Aorta (tissue), 5 donors: ENCODE measurements around the gene DUSP28. TPM values are rescaled to one million over a fixed set of nuclear protein-coding genes. Genes with fewer than 3 reads are reported as not detected.

Experiments
- ATAC-seq: fragments of 200-7000 bp; cut with Tn5 transposase; one replicate; pipeline ENCODE4 v1.9.1; 2022; ENCODE audit warnings: moderate library complexity; ENCODE audit not compliant: low FRiP score
- DNase-seq, 2 donors: peaks; one replicate each; pipeline ENCODE4 v3.0.0-alpha.2; 2020
- H3K27ac ChIP-seq, 2 donors: one replicate each; pipeline ENCODE4 v1.5.1; 2013; ENCODE audit warnings: low read length in 2 of 2, mild to moderate bottlenecking in 2 of 2, moderate library complexity in 2 of 2, control low read depth in 1 of 2, inconsistent platforms in 1 of 2, low read depth in 1 of 2
- H3K27me3 ChIP-seq, 2 donors: one replicate each; pipeline ENCODE4 v1.6.1; 2013; ENCODE audit warnings: control low read depth in 1 of 2, low read length in 1 of 2, mild to moderate bottlenecking in 1 of 2, moderate library complexity in 1 of 2; ENCODE audit not compliant: insufficient read depth in 2 of 2, control insufficient read depth in 1 of 2
- H3K36me3 ChIP-seq, 2 donors: one replicate each; pipeline ENCODE4 v1.6.1; 2013; ENCODE audit warnings: control low read depth in 1 of 2, low read length in 1 of 2, mild to moderate bottlenecking in 1 of 2; ENCODE audit not compliant: insufficient read depth in 2 of 2, control insufficient read depth in 1 of 2
- H3K4me1 ChIP-seq, 2 donors: one replicate each; pipeline ENCODE4 v1.6.1; 2013; ENCODE audit warnings: low read length in 2 of 2, control low read depth in 1 of 2, mild to moderate bottlenecking in 1 of 2, moderate library complexity in 1 of 2; ENCODE audit not compliant: insufficient read depth in 2 of 2, control insufficient read depth in 1 of 2
- H3K4me3 ChIP-seq, 2 donors: one replicate each; pipeline ENCODE4 v1.5.1; 2013; ENCODE audit warnings: low read length in 2 of 2, control low read depth in 1 of 2, mild to moderate bottlenecking in 1 of 2
- H3K9me3 ChIP-seq: one replicate; pipeline ENCODE4 v1.6.1; 2013; ENCODE audit warnings: mild to moderate bottlenecking, low read length; ENCODE audit not compliant: control insufficient read depth
- WGBS, 2 donors: extraction: QIAGEN DNeasy Blood & Tissue Kit; methylation state at CpG; one replicate each; pipeline ENCODE4 v1.1.7; 2013; 5-methylcytosine and 5-hydroxymethylcytosine counted together
- intact Hi-C, 2 donors: fragments of 100-400 bp; cut with DNase I; formaldehyde crosslinking; loops; one replicate each; pipeline versions ENCODE4 v1.14.2 to v1.15.0; 2022
- polyA plus RNA-seq, 2 donors: library from polyadenylated mRNA; stranded (reverse); fragments of 200-250 nt; gene quantifications; one replicate each; pipeline ENCODE4 v1.2.3, GENCODE V29; 2013
- total RNA-seq, 2 donors: library from RNA; stranded (reverse); fragmentation: NEBNext Ultra II Directional; extraction: Animal tissue kit (Norgen Biotek cat#: 25700); gene quantifications; one replicate each; pipeline ENCODE4 v1.2.1, GENCODE V29; 2021
- donor health status: healthy with polysubstance abuse.
- donor health status: Bipolar disorder and iron deficiency.
- donor health status: DM: no; HTN: no; CAD: no.
- donor health status: DM: no; HTN: no; CAD: no.
- donor health status: DM: yes; HTN: yes; CAD: no.

DUSP28 gene
- total and polyA plus RNA-seq, 4 donors: 2.1 to 5.0 (median 3.2) TPM

DNA sequence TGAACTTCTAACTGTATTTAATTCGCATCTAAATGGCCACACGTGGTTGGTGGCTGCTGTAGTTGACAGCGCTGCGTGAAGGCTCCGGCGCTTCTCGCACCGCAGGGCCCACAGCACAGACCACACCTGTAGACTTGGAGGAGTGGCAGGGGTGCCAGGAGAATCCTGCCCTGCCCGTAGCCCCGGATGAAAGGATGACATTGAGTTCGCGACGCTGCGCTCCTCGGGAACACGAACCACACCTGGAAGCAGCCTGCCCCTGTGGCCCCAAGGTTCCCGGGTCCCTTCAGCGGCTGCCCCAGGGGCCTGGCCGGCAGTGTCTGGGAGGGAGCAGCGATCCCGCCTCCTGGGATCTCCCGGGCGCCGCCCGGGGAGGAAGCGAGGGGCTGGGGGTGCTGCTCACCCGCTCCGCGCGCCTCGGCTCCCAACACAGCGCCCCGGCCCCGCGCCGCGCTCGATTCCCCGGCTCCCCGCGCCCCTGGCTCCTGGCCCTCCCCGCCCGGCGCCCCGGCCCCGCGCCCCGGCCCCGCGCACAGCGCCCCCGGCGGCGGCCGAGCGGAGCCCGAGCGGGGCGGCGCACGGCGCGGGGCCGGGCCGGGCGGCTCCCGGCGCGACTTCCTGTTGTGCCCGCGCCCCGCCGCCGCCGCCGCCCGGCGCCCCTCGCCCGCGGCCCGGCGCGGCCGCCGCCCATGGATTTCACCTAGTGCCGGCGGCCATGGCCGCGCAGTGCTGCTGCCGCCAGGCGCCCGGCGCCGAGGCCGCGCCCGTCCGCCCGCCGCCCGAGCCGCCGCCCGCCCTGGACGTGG lies 7.9 kb downstream of the DUSP28 start, which contains the start of gene RNPEPL1:
RNPEPL1 (plus strand) TSS at position 613 of the 806 bp plus-strand sequence; CDS start at position 716, 103 bp downstream.
- Histone ChIP-seq H3K4me1 (peaks cover 0 to 4% of the 10 kb centered on the region in 2 donors), H3K4me3 (peak within 1 kb of the TSS; percentile 19 to 78), H3K9me3 (no peaks in the 10 kb centered on the region), H3K27ac (peak within 1 kb of the TSS in 1 of 2 donors; percentile 78), H3K36me3 (no peaks in the 10 kb centered on the region), H3K27me3 (no peaks in the 10 kb centered on the region)
- ATAC-seq: no peak
- DNase-seq: peak; percentile 60 to 85
- WGBS, 2 donors: 1% methylated on average over 60 to 106 of the region's 106 CpGs
- intact Hi-C loops: loop anchor here in 1 of 2 donors (2.0 to 10.0 kb wide), 2 partner anchors 19 to 427 kb away; partner anchors contain the start of genes CAPN10 and SNED1

DNA sequence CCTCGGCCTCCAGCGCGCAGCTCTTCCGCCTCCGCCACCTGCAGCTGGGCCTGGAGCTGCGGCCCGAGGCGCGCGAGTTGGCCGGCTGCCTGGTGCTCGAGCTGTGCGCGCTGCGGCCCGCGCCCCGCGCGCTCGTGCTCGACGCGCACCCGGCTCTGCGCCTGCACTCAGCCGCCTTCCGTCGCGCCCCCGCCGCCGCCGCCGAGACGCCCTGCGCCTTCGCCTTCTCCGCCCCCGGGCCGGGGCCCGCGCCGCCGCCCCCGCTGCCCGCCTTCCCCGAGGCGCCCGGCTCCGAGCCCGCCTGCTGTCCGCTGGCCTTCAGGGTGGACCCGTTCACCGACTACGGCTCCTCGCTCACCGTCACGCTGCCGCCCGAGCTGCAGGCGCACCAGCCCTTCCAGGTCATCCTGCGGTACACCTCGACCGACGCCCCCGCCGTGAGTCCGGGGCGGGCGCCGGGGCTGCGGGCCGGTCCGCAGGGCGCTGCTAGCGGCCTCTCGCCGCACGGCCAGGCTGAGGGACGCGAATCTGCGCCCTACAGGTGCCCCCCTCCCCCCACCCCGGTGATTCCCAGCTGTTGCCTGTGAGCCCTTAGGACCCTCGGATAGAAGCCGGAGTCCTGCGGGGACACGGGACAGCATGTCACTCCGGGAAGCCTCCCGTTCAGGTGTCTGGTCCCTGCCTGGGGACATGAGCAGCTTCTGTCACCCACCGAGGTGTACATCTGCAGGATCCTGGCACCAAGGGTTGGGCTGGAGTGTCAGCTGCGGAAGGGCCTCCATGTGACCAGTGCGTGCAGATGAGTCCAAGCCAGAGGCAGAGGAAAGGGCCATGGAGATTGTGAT lies 8.7 kb downstream of the DUSP28 start:
- DNase-seq (peak; percentile 78 to 90), ATAC-seq (no peak)
- peaks cover 0 to 4% of the 10 kb centered on the region in 2 donors for H3K4me1 ChIP-seq
- H3K27me3 ChIP-seq: no peaks in the 10 kb centered on the region
- peak overlapping the region in 1 of 2 donors; percentile 14 for H3K27ac ChIP-seq
- intact Hi-C loops: loop anchor here in 1 of 2 donors (2.0 to 10.0 kb wide), 2 partner anchors 18 to 426 kb away; partner anchors contain the start of genes CAPN10 and SNED1
- peak overlapping the region; percentile 19 to 78 for H3K4me3 ChIP-seq
- H3K36me3 ChIP-seq: no peaks in the 10 kb centered on the region
- no peaks in the 10 kb centered on the region for H3K9me3 ChIP-seq
- WGBS, 2 donors: 2% methylated on average over 71 to 93 of the region's 93 CpGs

DNA sequence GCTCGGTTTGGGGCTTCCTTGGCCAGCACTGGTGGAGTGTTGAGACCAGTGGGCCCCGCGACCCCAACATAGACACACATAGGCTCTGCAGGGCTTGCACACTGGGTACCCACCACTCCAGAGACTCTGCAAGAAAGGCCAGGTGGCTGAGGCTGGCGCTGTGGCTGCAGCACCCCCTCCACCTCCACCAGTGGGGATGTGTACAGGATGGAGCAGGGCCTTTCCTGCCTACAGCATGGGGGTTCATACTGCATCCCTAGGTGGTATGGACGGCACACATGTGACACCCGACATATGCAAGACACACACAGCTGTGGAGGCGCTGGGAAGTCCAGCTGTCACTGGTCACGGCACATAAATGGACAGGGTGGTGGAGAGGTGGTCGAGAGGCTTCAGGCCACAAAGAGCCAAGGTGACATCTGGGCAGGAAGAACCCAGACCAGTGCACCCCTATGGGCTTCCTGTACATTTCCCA lies 9.4 kb downstream of the DUSP28 start:
- intact Hi-C loops: loop anchor here in 1 of 2 donors (2.0 to 10.0 kb wide), 2 partner anchors 17 to 425 kb away; partner anchors contain the start of genes CAPN10 and SNED1
- Histone ChIP-seq H3K27me3 (no peaks in the 10 kb centered on the region), H3K4me3 (no peak overlapping the region), H3K9me3 (no peaks in the 10 kb centered on the region), H3K27ac (no peak overlapping the region), H3K36me3 (peaks cover 0 to 2% of the 10 kb centered on the region in 2 donors), H3K4me1 (peaks cover 0 to 4% of the 10 kb centered on the region in 2 donors)
- ATAC-seq (no peak), DNase-seq (peak in 1 of 2 donors; percentile 68)
- 83 to 84% methylated on average over 9 of the region's 9 CpGs for WGBS, 2 donors

- no peak for ATAC-seq
- WGBS, 2 donors: 92 to 94% methylated on average over 15 of the region's 15 CpGs
- Histone ChIP-seq H3K4me3 (no peak overlapping the region), H3K27ac (no peak overlapping the region), H3K36me3 (peaks cover 0 to 2% of the 10 kb centered on the region in 2 donors), H3K4me1 (peaks cover 0 to 4% of the 10 kb centered on the region in 2 donors), H3K27me3 (no peaks in the 10 kb centered on the region), H3K9me3 (no peaks in the 10 kb centered on the region)
- intact Hi-C loops: loop anchor here in 1 of 2 donors (2.0 to 10.0 kb wide), 2 partner anchors 17 to 425 kb away; partner anchors contain the start of genes CAPN10 and SNED1
- DNase-seq: peak in 1 of 2 donors; percentile 40
These were observed 9.9 kb downstream of the DUSP28 start for GRCh38 chr2:240569998-240570530.

GRCh38 chr2:240570531-240571313 lies 10.6 kb downstream of the DUSP28 start:
- H3K4me1 ChIP-seq: peaks cover 0 to 3% of the 10 kb centered on the region in 2 donors
- DNase-seq (peak; percentile 36 to 68), ATAC-seq (no peak)
- H3K9me3 ChIP-seq: no peaks in the 10 kb centered on the region
- intact Hi-C loops: no loop called here
- no peak overlapping the region for H3K4me3 ChIP-seq
- H3K36me3 ChIP-seq: peaks cover 0 to 2% of the 10 kb centered on the region in 2 donors
- no peak overlapping the region for H3K27ac ChIP-seq
- 81 to 82% methylated on average over 10 to 11 of the region's 11 CpGs for WGBS, 2 donors
- no peaks in the 10 kb centered on the region for H3K27me3 ChIP-seq

GRCh38 chr2:240571314-240571973 lies 11.3 kb downstream of the DUSP28 start:
- no peaks in the 10 kb centered on the region for H3K27me3 ChIP-seq
- DNase-seq (peak; percentile 36 to 62), ATAC-seq (no peak)
- no peak overlapping the region for H3K4me3 ChIP-seq
- 82 to 84% methylated on average over 18 of the region's 18 CpGs for WGBS, 2 donors
- H3K4me1 ChIP-seq: no peaks in the 10 kb centered on the region
- H3K36me3 ChIP-seq: peaks cover 0 to 2% of the 10 kb centered on the region in 2 donors
- intact Hi-C loops: no loop called here
- no peak overlapping the region for H3K27ac ChIP-seq
- no peaks in the 10 kb centered on the region for H3K9me3 ChIP-seq

GRCh38 chr2:240572141-240573031 lies 12.2 kb downstream of the DUSP28 start:
- no peaks in the 10 kb centered on the region for H3K4me1 ChIP-seq
- H3K4me3 ChIP-seq: no peak overlapping the region
- WGBS, 2 donors: 87 to 88% methylated on average over 30 of the region's 30 CpGs
- ATAC-seq: no peak
- intact Hi-C loops: no loop called here
- H3K27me3 ChIP-seq: no peaks in the 10 kb centered on the region
- peak; percentile 42 to 77 for DNase-seq
- no peak overlapping the region for H3K27ac ChIP-seq
- peaks cover 0 to 2% of the 10 kb centered on the region in 2 donors for H3K36me3 ChIP-seq
- H3K9me3 ChIP-seq: no peaks in the 10 kb centered on the region
